Retinal pigment epithelial cell (primary cell): ENCODE data around the gene CXCL17.

Experiments used
- DNase-seq: peaks from one replicate; pipeline ENCODE4 v3.0.0-alpha.2; 2010; ENCODE audit warnings: low read depth
- H3K4me3 ChIP-seq: 2 replicates; pipeline ENCODE4 v1.5.1; 2011; ENCODE audit warnings: mild to moderate bottlenecking, low read length, control low read depth, moderate library complexity
- CTCF ChIP-seq: conservative IDR thresholded peaks from 2 replicates; pipeline ENCODE4 v1.5.1; 2011; ENCODE audit warnings: low read depth, low read length, control low read depth, inconsistent platforms

Gene CXCL17

DNA sequence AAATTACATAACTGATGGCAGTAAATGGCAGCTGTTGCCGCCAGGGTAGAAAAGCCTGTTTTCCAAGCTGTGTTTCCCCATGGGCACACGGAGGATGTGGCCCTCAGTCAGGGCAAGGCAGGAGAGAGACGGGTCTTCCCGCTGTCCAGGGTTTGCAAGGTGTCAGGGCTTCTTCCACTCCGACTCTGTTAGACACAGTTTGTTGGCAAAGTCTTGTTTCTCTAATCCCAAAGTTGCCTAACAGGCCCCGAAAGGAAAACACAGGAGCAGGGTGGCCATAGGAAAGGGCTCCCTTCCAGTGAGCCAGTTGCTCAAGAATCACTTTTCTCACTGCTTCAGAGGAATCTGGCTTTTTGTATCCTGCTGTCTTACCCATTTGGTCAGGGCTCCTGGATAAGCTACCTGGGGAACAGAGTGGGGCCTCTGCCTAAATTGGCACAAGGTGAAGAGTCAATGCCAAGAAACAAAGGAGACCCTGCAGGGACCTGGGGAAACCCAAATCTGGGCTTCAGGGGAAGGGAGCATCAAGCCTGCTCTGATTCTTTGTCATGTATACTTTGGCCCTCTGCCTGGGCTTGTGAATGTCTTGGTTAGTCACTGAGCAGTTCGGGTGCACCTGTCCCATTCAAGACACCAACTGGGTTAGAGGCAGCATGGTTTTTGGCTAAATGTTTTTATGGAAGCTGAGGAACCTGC lies 29.0 kb upstream of the CXCL17 start:
- TF ChIP-seq CTCF: no peak
- DNase-seq: no peak
- H3K4me3 ChIP-seq: no peak overlapping the region

DNA sequence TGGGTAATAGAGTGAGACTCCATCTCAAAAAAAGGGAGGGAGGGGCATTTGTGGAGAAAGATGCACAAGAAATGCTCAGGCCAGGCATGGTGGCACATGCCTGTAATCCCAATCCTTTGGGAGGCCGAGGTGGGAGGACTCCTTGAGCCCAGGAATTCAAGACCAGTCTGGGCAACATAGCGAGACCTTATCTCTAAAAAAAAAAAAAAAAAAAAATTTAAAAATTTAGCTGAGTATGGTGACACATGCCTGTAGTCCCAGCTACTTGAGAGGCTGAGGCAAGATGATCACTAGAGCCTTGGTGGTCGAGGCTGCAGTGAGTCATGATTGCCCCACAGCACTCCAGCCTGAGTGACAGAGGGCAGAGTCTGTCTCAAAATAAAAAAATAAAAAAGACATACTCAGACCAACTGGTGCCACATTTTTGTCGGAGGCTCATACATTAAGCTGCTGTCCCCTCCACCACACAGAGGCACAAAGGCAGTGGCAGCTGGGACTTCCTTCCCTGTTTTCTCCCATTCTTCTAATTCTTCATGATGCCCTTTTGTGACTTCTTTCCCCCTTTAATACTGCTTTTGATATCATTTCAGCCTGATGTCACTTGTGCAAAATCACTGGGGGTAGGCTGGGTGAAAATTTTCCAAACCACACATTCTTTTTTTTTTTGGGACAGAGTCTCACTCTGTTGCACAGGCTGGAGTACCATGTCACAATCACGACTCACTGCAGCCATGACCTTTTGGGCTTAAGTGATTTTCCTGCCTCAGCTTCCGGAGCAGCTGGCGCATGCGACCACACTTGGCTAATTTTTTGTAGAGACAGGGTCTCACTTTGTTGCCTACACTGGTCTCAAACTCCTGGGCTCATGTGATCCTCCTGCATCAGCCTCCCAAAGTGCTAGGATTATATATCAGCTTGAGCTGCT lies 26.8 kb upstream of the CXCL17 start:
- no peak overlapping the region for H3K4me3 ChIP-seq
- no peak for DNase-seq
- no peak for TF ChIP-seq CTCF

DNA sequence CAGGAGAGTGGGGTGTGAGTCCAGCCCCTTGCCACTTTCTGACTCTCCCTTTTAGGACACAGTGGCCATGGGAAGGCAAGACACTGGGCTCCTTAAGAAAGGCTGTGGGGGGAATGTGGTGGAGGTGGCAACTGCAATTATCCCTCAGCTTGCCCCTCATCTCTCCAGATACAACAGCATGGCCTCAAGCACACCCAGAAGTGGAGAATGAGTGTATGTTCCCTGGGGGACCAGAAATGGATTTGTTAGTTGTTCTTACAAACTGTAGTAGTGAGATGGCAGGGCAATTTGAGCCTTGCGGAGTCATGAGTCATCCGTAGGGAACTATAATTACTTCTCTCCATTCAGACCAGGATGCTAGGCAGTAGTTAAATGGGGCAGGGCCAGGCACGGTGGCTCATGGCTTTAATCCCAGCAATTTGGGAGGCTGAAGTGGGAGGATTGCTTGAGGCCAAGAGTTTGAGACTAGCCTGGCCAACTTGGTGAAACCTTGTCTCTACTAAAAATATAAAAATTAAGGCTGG lies 25.6 kb upstream of the CXCL17 start:
- DNase-seq: no peak
- TF ChIP-seq CTCF: no peak

DNA sequence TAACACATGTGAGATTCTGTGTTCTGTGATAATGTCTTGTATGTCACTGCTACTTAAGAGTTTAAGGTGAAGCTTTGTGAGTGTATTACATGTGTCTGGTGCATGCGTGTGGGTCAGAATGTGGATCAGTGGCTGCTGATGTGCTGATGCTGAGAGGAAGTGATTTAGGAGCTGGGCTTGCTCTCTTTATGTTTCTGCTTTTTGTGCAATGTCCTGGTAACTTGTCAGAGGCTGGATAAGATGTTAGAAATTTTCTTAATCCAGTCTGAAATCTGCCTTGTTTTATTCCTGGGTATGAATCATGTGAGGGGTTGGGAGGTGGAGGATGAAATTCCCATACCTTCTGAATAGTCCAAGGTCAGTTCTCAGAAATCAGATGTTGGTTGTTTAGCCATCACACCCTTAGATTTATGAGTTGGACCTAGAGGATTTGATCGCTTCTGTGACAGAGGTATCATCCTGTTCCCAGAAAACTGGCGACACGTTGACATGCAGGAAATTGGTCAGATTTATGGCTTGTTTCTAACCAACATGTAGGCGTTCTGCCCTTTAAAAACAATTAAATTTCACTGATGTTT lies 24.5 kb upstream of the CXCL17 start:
- H3K4me3 ChIP-seq: no peak overlapping the region
- no peak for TF ChIP-seq CTCF
- DNase-seq: no peak

More for the DNA sequence above, 25.6 kb upstream of the CXCL17 start:
- H3K4me3 ChIP-seq: no peak overlapping the region

DNA sequence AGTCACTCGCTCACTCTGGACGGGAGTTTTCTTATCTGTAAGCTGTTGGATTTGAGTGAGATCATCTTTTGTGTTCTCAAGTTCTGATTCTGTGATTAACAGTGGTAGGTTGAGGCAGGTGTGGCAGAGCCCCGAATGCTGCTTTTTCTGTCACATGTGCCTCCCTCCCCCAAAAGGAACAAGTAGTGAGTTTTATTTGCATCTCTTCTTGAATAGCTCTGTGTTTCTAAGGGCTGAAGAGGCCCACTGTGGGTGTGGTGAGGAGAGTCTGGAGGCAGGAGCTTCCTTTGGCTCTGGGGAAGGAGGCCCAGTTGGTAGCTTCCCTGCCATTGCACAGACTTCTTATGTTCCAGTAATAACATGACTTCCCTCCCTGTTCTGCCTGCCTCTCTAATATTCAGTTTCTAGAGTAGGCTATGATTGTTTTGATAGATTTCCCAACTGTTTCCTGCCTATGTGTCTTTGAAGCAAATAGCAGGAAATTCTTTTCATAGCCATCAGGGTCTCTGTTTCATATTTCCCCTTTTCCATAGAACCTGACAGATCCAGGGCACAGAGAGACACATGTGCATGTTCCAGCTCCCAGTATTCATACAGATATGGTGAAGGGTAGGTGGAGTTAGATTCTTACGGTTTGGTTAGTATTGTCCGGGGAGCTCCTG lies 23.9 kb upstream of the CXCL17 start:
- DNase-seq: no peak
- no peak for TF ChIP-seq CTCF
- no peak overlapping the region for H3K4me3 ChIP-seq

- no peak for DNase-seq
- no peak for TF ChIP-seq CTCF
- no peak overlapping the region for H3K4me3 ChIP-seq
These were observed 23.1 kb upstream of the CXCL17 start for GRCh38 chr19:42465827-42466280.
